ENCODE data around the gene MAPRE2.
A peak's percentile ranks its signal among the peaks of the same experiment; 100 is the strongest.

Gene MAPRE2

DNA sequence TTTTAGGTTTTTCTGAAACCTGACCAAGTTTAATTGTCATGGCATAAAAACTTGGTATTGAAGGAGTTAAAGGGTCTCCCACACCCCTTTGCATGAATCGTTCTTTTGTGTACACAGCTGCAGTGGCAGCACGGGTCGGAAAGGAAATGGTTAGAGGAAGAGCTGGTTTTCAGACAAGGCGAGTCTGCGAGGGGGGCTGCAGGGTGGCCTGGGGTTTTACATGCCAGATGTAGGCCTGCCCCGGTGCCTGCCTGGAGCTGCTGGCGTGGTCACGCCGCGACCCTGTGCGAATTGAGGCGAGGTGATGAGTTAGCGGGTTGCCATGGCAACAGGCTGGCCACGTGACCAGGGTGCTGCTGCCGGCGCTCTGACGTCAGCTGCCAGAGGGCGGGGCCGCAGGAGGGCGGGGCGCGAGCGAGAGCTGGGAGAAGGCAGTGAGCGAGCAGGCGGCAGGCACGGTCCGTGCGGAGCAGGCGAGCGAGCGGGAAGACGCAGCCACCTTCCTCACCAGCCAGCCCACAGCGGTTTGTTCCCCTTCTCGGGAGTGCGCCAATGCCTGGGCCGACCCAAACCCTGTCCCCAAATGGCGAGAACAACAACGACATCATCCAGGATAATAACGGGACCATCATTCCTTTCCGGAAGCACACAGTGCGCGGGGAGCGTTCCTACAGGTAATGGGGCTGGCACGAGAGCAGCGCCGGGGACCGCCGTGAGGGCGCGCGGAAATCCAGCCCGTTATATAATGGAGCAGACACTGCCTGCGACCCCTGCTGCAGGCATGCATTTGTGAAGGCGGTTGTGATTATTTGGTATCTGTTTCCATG lies at the start of gene MAPRE2:
TSS of gene MAPRE2 (plus strand) at position 426 of the 827 bp plus-strand sequence. CDS start at position 553, 127 bp downstream.
- DNase-seq (ENCODE audit: low spot score), result peak; percentile 99

DNA sequence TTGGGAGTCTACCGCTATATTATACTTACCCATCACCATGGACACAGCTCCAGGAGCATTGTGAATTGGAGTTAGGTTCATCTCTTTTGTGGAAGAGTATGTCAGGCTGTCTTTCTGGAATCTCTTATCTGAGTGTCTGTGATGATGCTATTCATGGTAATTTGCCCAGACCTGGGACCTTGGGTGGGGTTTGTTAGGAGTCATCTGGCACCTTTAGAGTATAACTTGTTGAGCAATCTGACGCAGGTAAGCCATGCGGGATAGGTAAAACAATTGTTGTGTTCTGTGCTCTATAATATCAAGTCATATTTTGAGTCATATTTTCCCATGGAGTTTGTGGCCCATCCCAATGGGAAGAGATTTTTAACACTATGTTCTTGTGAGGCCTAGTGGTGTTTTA lies 49.7 kb upstream of the MAPRE2 start:
- DNase-seq (ENCODE audit: low spot score), result no peak

DNA sequence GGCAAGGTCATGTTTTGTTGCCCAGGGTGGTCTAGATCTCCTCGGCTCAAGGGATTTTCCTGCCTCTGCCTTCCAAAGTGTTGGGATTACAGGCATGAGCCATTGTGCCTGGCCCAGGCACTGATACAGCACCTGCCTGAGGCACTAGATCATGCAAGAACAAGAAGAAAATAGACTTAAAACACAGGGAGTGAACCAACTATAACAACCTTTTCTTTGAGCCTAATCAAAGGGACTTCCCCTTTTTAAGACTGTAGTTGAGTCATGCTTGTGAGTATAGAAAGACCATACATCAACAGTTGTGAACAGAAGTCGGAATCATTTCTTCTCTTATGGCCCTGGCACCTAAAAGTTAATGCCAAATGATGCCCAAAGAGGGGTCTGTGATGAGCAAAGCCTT lies 47.9 kb upstream of the MAPRE2 start:
- DNase-seq (ENCODE audit: low spot score), result no peak

DNA sequence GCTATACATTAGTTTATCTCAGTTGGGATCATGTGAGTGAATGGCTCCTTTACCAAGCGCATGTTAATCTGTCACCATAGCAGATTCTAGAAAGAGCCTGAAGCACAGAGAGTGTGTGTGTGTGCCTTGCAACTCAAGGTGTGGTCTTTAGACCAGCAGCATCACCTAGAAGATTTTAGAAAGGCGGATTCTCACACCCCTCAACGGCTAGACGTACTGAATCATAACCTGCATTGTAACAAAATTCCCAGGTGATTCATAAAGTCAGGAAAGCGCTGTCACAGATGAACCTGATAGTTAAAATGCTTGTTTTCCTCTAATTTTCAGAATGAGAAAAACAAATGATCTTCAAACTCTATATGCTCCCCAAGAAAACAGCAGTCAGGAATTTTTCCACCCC lies 45.5 kb upstream of the MAPRE2 start:
- no peak for DNase-seq (ENCODE audit: low spot score)

DNA sequence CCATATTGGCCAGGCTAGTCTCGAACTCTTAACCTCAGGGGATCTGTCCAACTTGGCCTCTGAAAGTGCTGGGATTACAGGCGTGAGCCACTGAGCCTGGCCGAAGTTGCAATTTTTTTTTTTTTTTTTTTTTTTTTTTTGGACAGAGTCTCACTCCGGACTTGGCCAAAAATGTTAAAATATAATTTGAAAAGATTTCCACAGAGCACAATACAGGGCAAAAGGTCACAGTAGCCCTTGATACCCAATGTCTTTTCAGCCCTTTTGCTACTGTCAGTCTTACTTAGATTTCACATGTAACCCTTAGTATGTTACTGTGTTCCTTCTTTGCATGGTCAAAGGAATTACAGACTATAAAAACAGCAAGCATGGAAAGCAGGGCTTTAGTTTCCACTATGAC lies 42.6 kb upstream of the MAPRE2 start:
- DNase-seq (ENCODE audit: low spot score), result no peak

DNA sequence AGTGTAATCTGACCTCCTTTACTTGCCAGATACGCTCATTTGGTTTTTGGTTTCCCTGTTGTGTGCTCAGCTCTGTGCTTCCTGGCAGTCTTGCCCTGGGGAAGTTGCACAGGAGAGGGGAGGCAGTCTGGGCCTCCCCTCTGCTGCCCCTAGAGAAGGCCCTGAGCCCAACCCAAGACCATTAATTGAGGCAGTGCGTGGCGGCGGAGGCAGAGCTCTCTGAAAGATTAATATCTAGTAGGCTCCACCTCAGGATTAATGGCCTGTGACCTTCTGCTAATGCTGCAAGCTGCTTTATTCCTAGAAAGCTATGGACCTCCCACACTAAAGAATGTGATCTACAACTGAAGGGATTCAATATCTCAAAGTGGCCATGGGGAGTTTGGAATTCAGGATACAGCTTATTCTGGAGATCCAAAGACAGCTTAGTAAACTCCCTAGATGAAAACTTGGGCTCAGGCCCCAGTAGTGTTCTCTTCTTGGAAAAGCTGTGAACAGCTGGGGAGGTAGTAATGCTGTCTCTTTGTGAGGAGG lies 41.4 kb upstream of the MAPRE2 start:
- DNase-seq (ENCODE audit: low spot score), result no peak

DNA sequence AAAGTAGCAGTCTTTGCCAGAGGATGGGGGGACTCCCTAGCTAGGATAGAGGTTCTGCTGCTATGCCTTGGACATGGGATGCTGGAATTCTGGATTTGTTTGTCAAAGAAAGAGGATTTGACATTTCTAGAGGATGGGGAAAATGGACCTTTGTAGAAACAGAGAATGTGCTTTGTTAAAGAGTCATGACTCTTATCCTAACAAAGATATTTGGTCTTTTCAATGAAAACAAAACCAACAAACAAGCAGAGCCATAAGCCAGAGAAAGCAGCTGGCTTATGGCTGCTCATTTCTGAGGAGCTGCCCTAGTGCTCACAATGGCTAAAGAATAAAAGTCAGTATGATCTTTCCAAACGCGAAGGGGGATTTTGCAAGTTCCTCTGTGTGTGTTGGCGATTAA lies 40.8 kb upstream of the MAPRE2 start:
- DNase-seq (ENCODE audit: low spot score), result no peak

DNA sequence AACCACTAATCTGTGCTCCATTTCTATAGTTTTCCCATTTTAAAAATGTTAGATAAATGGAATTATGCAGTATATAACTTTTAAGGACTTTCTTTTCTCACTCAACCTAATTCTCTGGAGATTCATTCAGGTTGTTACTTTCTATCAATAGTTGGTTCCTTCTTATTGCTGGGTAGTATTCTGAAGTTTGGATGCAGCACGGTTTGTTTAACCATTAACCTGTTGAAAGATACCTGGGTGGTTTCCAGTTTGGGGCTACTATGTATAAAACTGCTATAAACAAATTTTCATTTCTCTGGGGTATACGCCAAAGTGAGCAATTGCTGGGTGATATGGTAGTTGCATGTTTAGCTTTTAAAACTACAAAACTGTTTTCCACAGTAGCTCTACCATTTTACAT lies 39.1 kb upstream of the MAPRE2 start:
- DNase-seq (ENCODE audit: low spot score), result no peak

DNA sequence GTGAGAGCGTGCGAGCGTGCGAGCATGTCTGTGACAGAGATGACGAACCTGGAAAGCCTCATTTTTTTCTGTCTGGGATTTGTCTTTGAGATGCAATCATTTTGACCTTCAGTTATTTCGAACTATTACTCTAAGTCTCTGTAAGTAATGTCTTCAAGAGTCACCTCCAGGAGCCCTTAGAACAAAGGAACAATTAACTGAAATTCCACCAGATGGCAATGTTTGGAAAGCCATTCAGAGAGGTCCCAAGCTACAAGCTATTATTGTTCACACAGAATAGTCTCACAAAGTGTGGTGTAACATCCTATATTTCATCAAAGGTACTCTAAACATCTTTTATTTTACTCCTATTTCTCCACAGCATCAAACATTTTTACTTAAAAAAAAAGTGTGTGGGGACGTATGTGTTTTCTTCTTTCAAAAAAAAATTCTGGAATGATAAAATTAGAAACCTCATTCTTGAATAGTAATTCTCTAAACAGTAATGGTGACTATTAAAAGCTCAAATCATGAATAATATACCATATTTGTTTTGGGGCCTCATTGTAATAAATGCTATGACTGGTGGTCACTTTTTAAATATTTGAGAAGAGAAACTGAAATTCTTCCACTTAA lies 35.1 kb upstream of the MAPRE2 start:
- peak; percentile 77 for DNase-seq (ENCODE audit: low spot score)

DNA sequence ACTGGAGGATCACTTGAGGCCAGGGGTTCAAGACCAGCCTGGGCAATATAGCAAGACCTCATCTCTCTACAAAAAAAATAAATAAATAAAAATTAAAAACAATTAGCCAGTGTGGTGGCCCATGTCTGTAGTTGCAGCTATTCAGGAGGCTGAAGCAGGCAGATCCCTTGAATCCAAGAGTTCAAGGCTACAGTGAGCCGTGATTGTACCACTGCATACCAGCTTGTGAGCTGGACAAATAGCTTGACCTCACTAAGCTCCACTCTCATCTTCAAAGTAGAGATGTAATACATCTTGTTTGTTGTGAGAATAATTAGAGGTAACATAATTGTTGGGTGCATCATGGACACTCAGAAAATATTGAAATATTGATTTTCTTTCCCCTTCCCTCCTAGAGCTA lies 31.1 kb upstream of the MAPRE2 start:
- DNase-seq (ENCODE audit: low spot score), result no peak

DNA sequence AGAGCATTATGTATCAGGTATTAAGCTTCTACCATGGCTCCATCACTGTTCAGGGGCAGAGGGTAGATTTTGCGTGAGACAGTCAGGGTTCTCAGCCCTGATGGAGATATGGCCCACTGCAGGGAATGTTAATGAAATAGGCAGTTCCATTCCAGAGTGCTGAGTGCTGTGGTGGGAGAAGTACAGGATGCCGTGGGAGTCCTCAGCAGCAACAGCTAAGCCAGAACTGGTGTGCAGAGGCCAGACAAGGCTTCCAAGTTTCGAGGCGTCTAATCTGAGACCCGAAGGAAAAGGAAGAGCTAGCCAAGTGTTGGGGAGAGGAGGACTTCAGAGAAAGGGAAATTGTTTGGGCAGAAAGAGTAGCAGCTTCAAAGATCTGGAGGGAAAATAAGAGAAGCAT lies 30.2 kb upstream of the MAPRE2 start:
- DNase-seq (ENCODE audit: low spot score), result no peak

DNA sequence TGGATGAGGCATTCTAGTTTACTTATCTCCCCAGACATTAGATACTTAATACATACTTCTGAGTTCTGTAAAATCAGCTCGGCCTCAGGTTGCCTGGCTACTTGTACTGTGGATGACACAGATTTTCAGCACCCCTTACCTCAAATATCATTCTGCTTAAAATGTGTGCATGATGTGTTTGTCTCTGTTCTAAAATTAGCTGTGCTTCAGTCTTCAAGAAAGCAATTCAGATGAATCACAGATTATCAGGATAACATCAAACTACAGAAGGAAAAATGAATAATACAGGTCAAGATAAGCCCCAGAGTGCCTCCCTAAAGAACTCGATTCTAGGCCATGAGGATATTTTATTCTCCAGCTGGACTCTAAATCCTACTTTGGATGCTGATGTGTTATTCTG lies 21.3 kb upstream of the MAPRE2 start:
- no peak for DNase-seq (ENCODE audit: low spot score)

DNA sequence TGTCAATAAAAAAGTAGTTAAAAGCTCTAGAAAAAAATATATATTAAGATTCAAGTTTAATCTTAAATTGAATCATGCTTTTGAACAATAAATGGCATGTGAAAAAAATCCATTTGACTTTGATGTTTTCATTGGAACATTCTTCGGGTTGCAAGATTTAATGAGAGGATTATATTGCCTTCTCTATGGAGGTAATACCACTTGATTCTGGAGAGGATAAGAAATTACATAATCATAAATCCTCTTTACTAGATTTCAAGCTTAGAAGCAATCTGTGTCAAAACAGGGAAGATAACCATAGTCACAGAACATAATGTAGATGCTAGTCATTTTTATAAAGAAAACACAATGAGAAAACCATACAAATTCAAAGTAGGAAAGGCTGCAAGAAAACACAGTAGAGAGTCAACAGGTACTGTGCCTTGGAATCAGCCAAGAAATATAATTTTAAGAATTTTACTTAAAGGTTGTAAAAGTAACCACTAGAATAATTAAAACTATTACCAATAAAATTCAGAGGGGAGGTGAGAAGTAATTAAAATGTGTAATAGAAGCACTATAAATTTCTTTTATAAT lies 18.7 kb upstream of the MAPRE2 start:
- DNase-seq (ENCODE audit: low spot score), result no peak

DNA sequence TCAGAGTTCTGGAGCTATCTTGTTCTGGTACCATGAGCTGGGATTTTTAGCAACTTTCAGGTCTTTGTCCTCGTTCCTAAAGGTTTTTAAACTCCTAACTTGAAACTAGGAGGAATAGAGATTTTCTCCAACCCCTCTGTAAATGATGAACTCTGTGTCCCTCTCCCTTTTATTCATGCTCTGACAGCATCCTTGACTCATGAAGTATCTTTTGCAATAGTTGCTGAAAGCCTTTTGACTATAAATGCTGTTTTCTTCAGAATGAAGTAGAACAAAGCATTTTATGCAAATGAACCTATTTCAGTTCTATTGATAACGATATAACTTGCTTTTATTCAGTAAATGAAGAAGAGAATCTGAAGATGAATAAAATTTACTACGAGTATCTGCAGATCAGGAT lies 17.0 kb upstream of the MAPRE2 start:
- DNase-seq (ENCODE audit: low spot score), result no peak

DNA sequence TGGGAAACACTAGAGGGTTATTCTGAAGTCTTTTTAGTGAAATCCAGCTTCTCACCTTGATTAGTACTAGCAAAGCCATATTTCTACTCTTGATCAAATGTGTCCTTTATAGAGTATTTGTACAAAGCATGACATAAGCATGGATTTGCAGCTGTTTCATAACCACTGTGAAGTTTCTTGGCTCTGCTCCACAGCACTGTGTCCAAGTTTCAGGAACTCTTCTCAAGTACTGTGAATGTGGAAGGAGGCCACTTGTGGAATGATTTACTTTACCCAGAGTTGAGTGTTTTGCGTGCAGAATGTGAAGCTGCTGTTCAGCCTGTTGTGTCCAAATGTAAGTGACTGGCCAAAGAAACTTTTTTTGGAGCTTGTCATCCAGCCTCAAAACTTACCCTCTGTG lies 16.2 kb upstream of the MAPRE2 start:
- peak; percentile 72 for DNase-seq (ENCODE audit: low spot score)

DNA sequence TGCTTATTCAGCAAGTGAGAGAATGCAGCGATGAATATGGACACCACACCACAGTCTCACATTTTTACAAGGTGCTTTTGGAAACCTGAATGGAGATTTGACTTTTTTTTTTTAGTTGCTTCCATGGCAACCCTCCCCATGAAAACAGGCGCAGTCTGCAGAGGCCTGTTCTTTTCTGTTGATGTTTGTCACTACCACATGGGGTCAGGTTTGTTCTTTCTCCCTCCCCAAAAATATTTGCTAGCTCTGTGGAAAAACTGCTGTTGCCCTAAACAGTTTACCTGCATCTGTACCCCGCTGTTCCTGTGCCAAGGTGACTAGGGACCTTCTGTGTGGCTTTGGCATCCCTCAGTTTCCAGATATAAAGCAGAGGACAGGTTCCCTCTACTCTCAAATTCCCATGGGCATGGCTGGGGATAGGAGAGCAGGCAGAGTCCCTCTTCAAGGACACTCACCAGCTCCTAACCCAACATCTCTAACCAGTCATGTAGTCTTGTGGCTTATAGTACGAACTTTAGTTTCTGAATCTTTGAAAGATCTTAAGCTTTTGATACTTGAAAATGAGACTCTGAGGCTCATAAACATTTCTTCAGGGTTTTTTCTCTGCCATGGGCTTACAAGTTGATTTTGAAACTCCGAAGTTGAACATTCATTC lies 14.7 kb upstream of the MAPRE2 start:
- DNase-seq (ENCODE audit: low spot score), result no peak

DNA sequence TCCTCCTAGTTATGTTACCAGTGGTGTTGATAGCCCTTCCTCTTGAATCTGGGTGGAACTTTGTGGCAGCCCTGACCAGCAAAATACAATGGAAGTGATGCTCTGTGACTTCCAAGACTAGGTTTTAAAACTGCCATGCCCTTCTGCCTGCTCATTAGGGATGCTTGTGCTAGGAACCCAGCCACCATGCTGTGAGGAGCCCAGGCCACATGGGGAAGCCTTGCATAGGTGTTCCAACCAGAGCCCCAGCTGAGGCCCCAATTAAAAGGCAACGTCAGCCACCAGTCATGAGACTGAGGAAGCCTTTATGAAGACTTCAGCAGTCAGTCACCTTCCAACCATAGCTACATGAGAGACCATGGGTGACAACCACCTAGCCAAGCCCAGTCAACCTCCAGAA lies 14.0 kb upstream of the MAPRE2 start:
- no peak for DNase-seq (ENCODE audit: low spot score)

DNA sequence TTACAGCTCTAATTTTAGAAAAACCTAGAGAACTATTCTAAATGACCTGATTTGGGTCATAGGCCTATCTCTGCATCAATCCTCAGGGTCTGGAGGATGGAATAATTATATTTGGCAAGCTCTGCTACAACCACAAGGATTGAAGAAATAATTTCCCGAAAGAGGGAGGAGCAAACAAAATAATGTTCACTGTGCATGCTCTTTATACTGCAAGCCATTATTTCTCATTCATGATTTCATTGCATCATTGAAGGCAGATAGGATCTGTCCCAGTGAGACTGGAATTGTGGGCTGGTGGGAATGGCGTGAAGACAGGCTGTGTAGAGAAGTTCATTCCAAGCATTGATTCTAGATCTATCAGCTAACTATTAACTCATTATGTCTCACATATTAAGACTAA lies 12.7 kb upstream of the MAPRE2 start:
- DNase-seq (ENCODE audit: low spot score), result no peak

DNA sequence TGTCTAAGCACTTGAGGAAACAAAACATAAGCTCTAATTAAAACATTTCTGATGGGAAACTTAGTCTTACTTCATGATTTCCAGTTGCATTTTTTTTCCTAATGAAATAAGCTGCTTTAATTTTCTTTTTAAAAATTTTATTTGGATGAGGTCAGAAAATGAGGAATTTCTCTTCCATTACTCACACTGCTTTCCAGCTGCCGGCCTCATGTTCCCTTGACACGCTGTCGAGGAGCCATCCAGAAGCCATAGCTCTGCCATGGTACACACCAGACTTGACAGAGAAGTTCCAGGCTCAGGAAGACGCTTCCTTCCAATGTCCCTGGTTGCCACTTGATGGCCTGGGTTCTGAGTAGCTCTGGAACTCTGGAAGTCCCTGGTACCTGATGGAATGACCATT lies 12.1 kb upstream of the MAPRE2 start:
- peak; percentile 73 for DNase-seq (ENCODE audit: low spot score)

DNA sequence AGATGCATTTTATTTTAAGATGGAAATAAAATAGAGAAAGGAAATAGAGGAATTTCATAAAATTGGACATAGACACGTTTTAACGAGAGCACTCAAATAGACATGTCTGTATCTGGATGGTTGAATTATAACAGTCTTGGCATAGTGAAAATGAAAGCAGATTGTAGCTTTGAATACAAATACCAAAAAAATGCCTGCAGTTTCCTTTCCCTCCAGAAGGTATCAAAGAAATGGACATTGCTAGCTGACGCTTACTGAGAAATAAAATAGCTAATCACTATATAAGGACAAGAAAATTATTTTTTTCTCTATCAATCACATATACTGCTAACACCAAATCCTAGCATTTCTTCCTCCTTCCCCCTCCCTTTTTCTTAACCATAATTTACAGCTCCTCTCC lies 11.4 kb upstream of the MAPRE2 start:
- DNase-seq (ENCODE audit: low spot score), result no peak

DNA sequence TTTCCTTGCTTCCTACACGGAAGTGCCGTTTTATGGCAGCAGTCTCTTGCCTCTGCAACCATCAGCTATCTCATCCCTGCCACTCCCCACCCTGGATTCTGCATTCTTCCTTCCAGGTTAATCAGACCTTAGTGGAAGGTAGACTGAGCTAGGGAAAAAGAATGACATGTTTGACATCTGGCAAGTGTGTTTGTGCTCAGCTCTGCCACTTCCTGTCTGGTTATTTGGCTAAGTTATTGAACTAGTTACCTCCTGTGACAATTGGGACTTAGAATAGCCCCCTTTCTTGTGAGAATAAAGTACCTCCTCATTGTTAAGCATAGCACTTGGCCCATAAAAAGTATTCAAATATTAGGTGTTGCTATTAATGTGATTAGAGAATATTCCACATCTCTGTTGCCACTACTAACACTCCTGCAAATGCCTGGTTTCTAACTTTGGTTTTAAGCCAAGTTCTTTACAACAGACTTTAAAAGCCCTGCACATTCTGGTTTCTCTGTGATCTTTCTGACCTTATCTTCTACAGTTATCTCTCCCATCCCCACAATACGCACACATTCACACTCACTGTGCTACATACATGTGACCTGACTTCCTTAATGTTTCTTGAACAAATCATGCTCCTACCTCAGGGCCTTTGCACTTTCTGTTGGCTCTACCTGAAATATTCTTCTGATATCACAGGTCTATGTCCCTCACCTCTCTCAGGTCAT lies 10.8 kb upstream of the MAPRE2 start:
- DNase-seq (ENCODE audit: low spot score), result no peak

DNA sequence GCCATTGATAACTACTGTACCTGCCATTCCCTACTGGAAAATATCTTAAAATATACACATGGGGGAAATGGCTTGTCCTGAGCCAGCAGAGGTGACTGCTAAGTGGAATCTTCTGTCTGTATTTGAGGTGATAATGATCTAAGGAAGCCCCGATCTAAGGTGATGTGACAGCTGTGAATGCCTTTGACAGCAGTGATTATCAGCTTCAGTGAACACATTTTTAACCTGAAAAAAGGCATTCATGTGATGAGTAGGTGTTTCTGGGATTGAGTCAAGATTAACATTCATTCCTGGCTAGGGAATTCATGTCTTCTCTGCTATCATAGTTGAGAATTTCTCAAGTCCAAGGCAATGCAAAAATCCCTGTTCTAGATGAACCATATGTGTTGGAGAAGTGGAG lies 9.1 kb upstream of the MAPRE2 start:
- DNase-seq (ENCODE audit: low spot score), result no peak

All from AG08395 (cell line).